ENCODE results near the gene RHBDL1. TPM values are rescaled to one million over a fixed set of nuclear protein-coding genes. Genes with fewer than 3 reads are reported as not detected.

RHBDL1 gene
- total and polyA plus RNA-seq, 2 of the 8 experiments (the other 6 are each of a cell fraction or from before 2014, with no cell fraction given), result 4.0 to 8.1 TPM

DNA sequence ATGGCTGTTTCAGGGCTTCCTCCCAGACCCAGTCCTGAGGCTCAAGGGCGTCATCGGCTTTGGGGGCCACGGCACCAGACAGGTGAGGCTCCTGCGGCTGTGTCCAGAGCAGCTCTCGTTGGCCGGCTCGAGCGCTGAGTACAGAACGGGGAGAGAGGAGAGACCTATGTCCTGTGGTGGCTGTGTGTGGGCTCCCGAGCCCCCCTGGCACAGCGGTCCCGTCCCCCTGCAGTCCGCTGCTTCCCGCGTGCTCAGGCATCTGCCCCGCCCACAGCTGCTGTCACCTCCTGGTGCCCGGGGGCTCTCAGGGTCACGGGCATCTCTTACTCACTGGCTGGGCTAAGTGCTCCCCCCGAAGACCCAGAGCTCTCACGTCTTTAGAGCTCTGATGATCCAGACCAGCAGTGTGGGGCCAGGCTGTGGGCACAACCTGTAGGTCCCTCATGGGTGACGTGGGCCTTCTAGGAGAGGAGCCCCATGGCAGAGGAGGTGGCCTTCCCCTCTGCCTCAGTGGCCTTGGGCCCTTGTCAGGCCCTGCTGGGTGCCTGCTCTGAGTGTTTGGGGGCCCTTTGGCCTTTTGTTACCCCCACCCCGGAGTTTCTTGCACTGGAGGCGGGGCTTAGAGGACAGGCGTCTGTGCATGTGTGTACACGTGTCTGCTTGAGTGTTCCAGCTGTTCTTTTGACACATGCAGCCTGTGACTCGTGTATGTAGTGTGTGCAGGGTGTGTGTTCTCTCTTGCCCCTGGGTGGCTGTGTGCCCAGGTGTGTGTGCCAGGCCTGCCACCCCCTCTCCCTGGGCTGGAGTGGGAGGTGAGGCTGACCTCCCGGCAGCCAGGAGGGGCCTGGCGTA, 22.8 kb upstream of the RHBDL1 start:
- H2BK12ac ChIP-seq (ENCODE audit: low read depth, low read length), result no peak overlapping the region
- DNase-seq (ENCODE audit: low read depth in 1 of 2, low spot score in 2 of 2) (no peak), FAIRE-seq (no peak)
- H3K27me3 ChIP-seq (replicated peaks in 1 of 4; ENCODE audit: control insufficient read depth in 3 of 4, extremely low read depth in 1 of 4, insufficient read depth in 3 of 4, low read length in 3 of 4), result no peaks in the 10 kb centered on the region
- no peak overlapping the region for H4K91ac ChIP-seq (replicated peaks; ENCODE audit: insufficient read length, low read length)
- H2BK20ac ChIP-seq (ENCODE audit: low read length), result no peak overlapping the region
- no peak overlapping the region for H2AFZ ChIP-seq (ENCODE audit: low read length)
- no peak overlapping the region for H2BK5ac ChIP-seq (ENCODE audit: low read depth, low read length)
- peaks cover 0 to 4% (median under 1%) of the 10 kb centered on the region in 4 experiments; a peak in 4 of 7 replicates for H3K4me1 ChIP-seq (replicated peaks in 1 of 4; ENCODE audit: control insufficient read depth in 3 of 4, insufficient read depth in 4 of 4, low read length in 3 of 4)
- no peak overlapping the region for H2BK120ac ChIP-seq (replicated peaks; ENCODE audit: low read depth, low read length)
- H3K27ac ChIP-seq (ENCODE audit: low read depth, low read length), result no peak overlapping the region
- H3K4me2 ChIP-seq (ENCODE audit: insufficient read depth in 1 of 2, low read depth in 2 of 2, low read length in 2 of 2), result no peak overlapping the region
- no peak overlapping the region for H3K4me3 ChIP-seq (ENCODE audit: extremely low read depth in 1 of 4, insufficient read depth in 2 of 4, low read depth in 3 of 4, low read length in 4 of 4)
- H3K23me2 ChIP-seq (ENCODE audit: low read depth, low read length), result peaks cover 7% of the 10 kb centered on the region
- H3K36me3 ChIP-seq (ENCODE audit: control insufficient read depth in 2 of 4, insufficient read depth in 4 of 4, low read length in 3 of 4), result peaks cover 0 to 35% (median 1%) of the 10 kb centered on the region in 4 experiments; a peak in 1 of 8 replicates
- H3K14ac ChIP-seq (ENCODE audit: insufficient read length), result no peak overlapping the region
- H4K8ac ChIP-seq (ENCODE audit: extremely low read depth, insufficient read depth, low read length), result no peak overlapping the region; the same call in 1 of the 2 replicates
- no peak overlapping the region for H3K4ac ChIP-seq (replicated peaks; ENCODE audit: insufficient read length, low read depth, low read length)
- H3K23ac ChIP-seq (ENCODE audit: insufficient read length), result no peak overlapping the region
- H2AK5ac ChIP-seq (ENCODE audit: low read depth, low read length), result no peak overlapping the region
- H3K9me3 ChIP-seq (ENCODE audit: insufficient read depth in 2 of 2, low read depth in 1 of 2, low read length in 1 of 2), result no peaks in the 10 kb centered on the region
- H4K5ac ChIP-seq (ENCODE audit: insufficient read length, low read depth, low read length), result no peak overlapping the region
- H3K18ac ChIP-seq (ENCODE audit: extremely low read depth, low read length), result no peak overlapping the region
- POLR2A ChIA-PET (ENCODE audit: partially characterized antibody), result interaction anchor here (0.7 to 1.9 kb wide), 5 partner anchors 10 to 78 kb away, joined by 3 to 4 read pairs (median 3); partner anchors contain the start of genes METTL26 and RHOT2
- no peaks in the 10 kb centered on the region for H3K79me1 ChIP-seq (ENCODE audit: low read depth, low read length)
- H3K9ac ChIP-seq (replicated peaks in 1 of 4; ENCODE audit: extremely low read depth in 1 of 4, low read depth in 3 of 4, low read length in 3 of 4), result no peak overlapping the region
- CTCF ChIA-PET (ENCODE audit: partially characterized antibody), result interaction anchor here (1.0 to 7.9 kb wide), 5 partner anchors 8 to 52 kb away, joined by 3 to 104 read pairs (median 3); partner anchors contain the start of gene RHOT2
- 90% methylated on average over 18 of the region's 28 CpGs; no CpG with 5 or more reads in 1 of the 2 experiments for WGBS, 2 experiments (ENCODE audit: extremely low coverage in 1 of 2, insufficient coverage in 1 of 2, insufficient read length in 1 of 2, insufficient replicate concordance in 2 of 2, low coverage in 1 of 2, low lambda C conversion rate in 2 of 2, missing lambda C conversion rate in 1 of 2)
- H2BK15ac ChIP-seq (ENCODE audit: low read length), result no peak overlapping the region
- H4K20me1 ChIP-seq (replicated peaks in 1 of 2; ENCODE audit: control insufficient read depth in 1 of 2, insufficient read depth in 2 of 2, low read length in 2 of 2), result peaks cover 0 to 2% of the 10 kb centered on the region in 2 experiments
- H3K56ac ChIP-seq (replicated peaks; ENCODE audit: insufficient read length, low read depth, low read length), result no peak overlapping the region
- no peaks in the 10 kb centered on the region for H3K79me2 ChIP-seq (ENCODE audit: control insufficient read depth in 1 of 2, insufficient read depth in 2 of 2, low read length in 2 of 2)
- no peak for TF ChIP-seq ASH2L (IDR thresholded peaks at IDR 0.05; ENCODE audit: low read length)
- TF ChIP-seq KDM5A (IDR thresholded peaks at IDR 0.05; ENCODE audit: low read length), result no peak
